ENCODE measurements around the gene SCD.

The SCD gene

GRCh38 chr10:100340948-100341847, 5.8 kb upstream of the SCD start:
- DNase-seq = no peak

- peak; percentile 63 for DNase-seq
Measured at GRCh38 chr10:100341953-100342626, 4.9 kb upstream of the SCD start.

- DNase-seq = no peak
Measured at GRCh38 chr10:100342627-100342972, 4.4 kb upstream of the SCD start.

- no peak for DNase-seq
Measured at GRCh38 chr10:100344241-100344788, 2.7 kb upstream of the SCD start.

- peak; percentile 29 for DNase-seq
Measured at GRCh38 chr10:100345570-100346330, 1.3 kb upstream of the SCD start.

- peak; percentile 77 for DNase-seq
Measured at GRCh38 chr10:100346351-100346764, 675 bp upstream of the SCD start.

- DNase-seq = no peak
Measured at GRCh38 chr10:100347568-100348195, 649 bp downstream of the SCD start.

- no peak for DNase-seq
Measured at GRCh38 chr10:100348389-100348927, 1.4 kb downstream of the SCD start.

- DNase-seq = no peak
Measured at GRCh38 chr10:100349087-100349486, 2.1 kb downstream of the SCD start.

GRCh38 chr10:100349672-100350071, 2.6 kb downstream of the SCD start:
- no peak for DNase-seq

- no peak for DNase-seq
Measured at GRCh38 chr10:100350914-100351485, 4.0 kb downstream of the SCD start.

GRCh38 chr10:100353770-100354485, 6.9 kb downstream of the SCD start:
- DNase-seq = no peak

GRCh38 chr10:100355086-100355485, 8.1 kb downstream of the SCD start:
- no peak for DNase-seq

- DNase-seq = no peak
Measured at GRCh38 chr10:100356067-100357017, 9.3 kb downstream of the SCD start.

- no peak for DNase-seq
Measured at GRCh38 chr10:100357059-100357858, 10.2 kb downstream of the SCD start.

- no peak for DNase-seq
Measured at GRCh38 chr10:100359030-100359432, 12.0 kb downstream of the SCD start.

- no peak for DNase-seq
Measured at GRCh38 chr10:100359529-100360150, 12.6 kb downstream of the SCD start.

GRCh38 chr10:100360234-100360633, 13.2 kb downstream of the SCD start:
- DNase-seq = no peak
